RWPE2 (cell line): ENCODE data around the gene UQCRC1.
A peak's percentile ranks its signal among the peaks of the same experiment; 100 is the strongest.

Experiments
- ATAC-seq: fragments of 200-7000 bp; cut with Tn5 transposase; 3 replicates; pipeline ENCODE4 v1.9.1; 2021; ENCODE audit warnings: low read depth
- DNase-seq: peaks from one replicate; pipeline ENCODE4 v3.0.0-alpha.2; 2020; ENCODE audit warnings: low spot score
- H3K27ac ChIP-seq: fragments of 450-650 bp; 2 replicates; pipeline ENCODE4 v1.5.1; 2017; ENCODE audit warnings: mild to moderate bottlenecking; ENCODE audit not compliant: poor library complexity, severe bottlenecking
- H3K27me3 ChIP-seq: fragments of 250-450 bp; sonication (Bioruptor Pico); 2 replicates; pipeline ENCODE4 v1.5.1; 2021; ENCODE audit warnings: mild to moderate bottlenecking, moderate library complexity; ENCODE audit not compliant: insufficient read depth, poor library complexity, severe bottlenecking
- H3K36me3 ChIP-seq: fragments of 250-450 bp; sonication (Bioruptor Pico); 2 replicates; pipeline ENCODE4 v1.5.1; 2020; ENCODE audit warnings: low read depth, mild to moderate bottlenecking, moderate library complexity
- H3K4me1 ChIP-seq: fragments of 250-450 bp; sonication (Bioruptor Pico); 2 replicates; pipeline ENCODE4 v1.5.1; 2021; ENCODE audit warnings: mild to moderate bottlenecking, moderate library complexity; ENCODE audit not compliant: insufficient read depth, poor library complexity, severe bottlenecking
- H3K4me3 ChIP-seq: fragments of 250-450 bp; sonication (Bioruptor Pico); 2 replicates; pipeline ENCODE4 v1.5.1; 2021; ENCODE audit warnings: mild to moderate bottlenecking, moderate library complexity; ENCODE audit not compliant: severe bottlenecking
- H3K9me3 ChIP-seq: fragments of 250-450 bp; sonication (Bioruptor Pico); 2 replicates; pipeline ENCODE4 v1.5.1; 2021; ENCODE audit warnings: mild to moderate bottlenecking, moderate library complexity; ENCODE audit not compliant: severe bottlenecking
- CTCF ChIP-seq: fragments of 450-650 bp; IDR thresholded peaks from one replicate; pipeline ENCODE4 v1.5.1; 2017; ENCODE audit warnings: mild to moderate bottlenecking, moderate library complexity; ENCODE audit not compliant: poor library complexity, severe bottlenecking

Gene UQCRC1

DNA sequence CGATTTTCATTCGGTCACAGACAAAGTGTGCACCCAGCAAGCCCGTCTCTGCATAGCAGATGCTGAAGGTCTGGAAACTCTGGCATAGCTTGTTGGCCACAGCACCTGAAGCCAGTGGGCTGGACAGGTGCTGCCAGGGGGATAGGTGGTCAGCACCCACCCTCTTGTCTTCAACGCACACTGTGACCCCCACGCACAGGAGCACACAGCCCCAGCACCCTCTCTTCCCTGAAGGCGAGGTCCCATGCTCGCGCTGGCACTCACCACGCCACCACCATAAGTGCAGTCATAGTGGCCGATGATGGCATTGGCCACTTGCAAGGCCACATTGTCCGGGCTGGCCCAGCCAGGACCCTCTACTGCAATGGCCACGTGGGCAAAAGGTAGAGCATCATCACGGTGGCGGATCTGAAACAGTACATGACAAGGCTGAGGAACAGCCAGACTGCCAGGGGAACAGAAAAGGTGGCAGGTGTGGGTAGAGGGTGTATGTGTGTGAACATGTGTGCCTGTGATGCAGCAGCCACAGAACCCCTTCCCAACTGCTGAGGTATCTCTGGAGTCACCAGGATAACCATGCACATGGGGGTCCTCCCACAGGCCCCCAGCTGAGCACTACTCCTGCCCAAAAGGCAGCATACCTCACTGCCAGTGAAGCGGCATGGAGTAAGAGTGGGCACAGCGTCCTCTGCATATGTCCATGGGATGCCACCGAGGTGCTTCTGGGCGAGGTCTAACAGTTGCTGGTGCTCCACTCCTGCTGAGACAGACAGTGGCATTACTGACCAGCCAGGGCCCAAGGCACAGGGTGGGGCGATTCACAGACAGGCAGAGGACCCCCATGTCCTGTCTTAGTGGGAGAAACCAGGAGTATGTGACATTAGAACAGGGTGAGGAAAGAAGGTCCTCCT, 8.5 kb downstream of the UQCRC1 start:
- ATAC-seq: no peak
- peaks cover 44% of the 10 kb centered on the region for H3K4me1 ChIP-seq
- H3K4me3 ChIP-seq: no peak overlapping the region
- no peak for TF ChIP-seq CTCF
- H3K9me3 ChIP-seq: no peaks in the 10 kb centered on the region
- peak; percentile 52 for DNase-seq
- H3K36me3 ChIP-seq: peaks cover 70% of the 10 kb centered on the region
- H3K27me3 ChIP-seq: no peaks in the 10 kb centered on the region
- H3K27ac ChIP-seq: peak overlapping the region; percentile 98

DNA sequence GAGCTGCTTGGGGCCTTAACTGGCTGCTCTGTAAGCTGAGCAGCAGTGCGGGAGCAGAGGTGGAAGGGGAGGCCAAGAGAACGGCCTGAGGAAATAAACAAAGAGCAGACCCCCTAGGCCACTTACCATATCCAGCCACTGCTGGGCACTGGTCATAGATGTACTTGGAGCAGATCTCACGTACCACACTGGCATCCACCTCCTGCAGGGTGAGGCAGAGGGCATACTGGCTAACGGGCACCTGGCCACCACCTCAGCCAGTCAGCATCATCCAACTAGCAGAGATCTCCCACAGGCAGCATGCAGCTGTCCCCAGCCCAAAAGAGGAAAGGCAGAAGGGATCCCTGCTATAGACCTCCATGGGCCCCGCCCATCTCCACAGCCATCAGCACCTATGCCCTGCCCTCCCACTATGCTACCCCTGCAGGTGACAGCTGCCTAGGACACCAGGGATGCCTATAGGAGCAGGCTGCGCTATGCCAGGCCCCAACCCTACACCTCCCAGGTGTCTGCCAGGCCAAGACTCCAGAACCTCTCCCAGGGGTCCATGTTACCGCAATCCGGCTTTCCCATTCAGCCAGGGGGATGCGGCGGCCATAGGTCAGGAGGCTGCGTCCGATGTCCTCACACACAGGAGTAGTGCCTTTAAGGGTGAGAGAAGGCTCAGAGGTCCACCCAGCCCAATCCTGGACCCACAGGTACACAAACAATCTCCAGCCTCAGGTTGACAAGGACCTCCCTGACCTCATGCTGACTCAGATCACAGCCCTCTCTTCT, 9.7 kb downstream of the UQCRC1 start:
- Histone ChIP-seq H3K4me3 (no peak overlapping the region), H3K36me3 (peaks cover 58% of the 10 kb centered on the region), H3K4me1 (peaks cover 48% of the 10 kb centered on the region), H3K9me3 (no peaks in the 10 kb centered on the region), H3K27me3 (no peaks in the 10 kb centered on the region), H3K27ac (peak overlapping the region; percentile 98)
- peak; percentile 49 for DNase-seq
- TF ChIP-seq CTCF: no peak
- peak; percentile 1 for ATAC-seq

- Histone ChIP-seq H3K27ac (peak overlapping the region; percentile 98), H3K27me3 (no peaks in the 10 kb centered on the region), H3K36me3 (peaks cover 54% of the 10 kb centered on the region), H3K4me1 (peaks cover 48% of the 10 kb centered on the region), H3K4me3 (no peak overlapping the region), H3K9me3 (no peaks in the 10 kb centered on the region)
- DNase-seq (peak; percentile 99), ATAC-seq (peak; percentile 53)
- no peak for TF ChIP-seq CTCF
These were observed 10.4 kb downstream of the UQCRC1 start for GRCh38 chr3:48599077-48599501.

GRCh38 chr3:48598323-48599076, 10.9 kb downstream of the UQCRC1 start:
- Histone ChIP-seq H3K36me3 (peaks cover 54% of the 10 kb centered on the region), H3K9me3 (no peaks in the 10 kb centered on the region), H3K27ac (peak overlapping the region; percentile 98), H3K27me3 (no peaks in the 10 kb centered on the region), H3K4me3 (no peak overlapping the region), H3K4me1 (peaks cover 48% of the 10 kb centered on the region)
- ATAC-seq (peak; percentile 45), DNase-seq (peak; percentile 94)
- TF ChIP-seq CTCF: no peak
